Measurements from ENCODE around the gene GPR55. TPM values are rescaled to one million over a fixed set of nuclear protein-coding genes. Genes with fewer than 3 reads are reported as not detected.

The GPR55 gene
- total and polyA plus RNA-seq, 2 donors (not counting 3 experiments of a cell fraction or from before 2014, with no cell fraction given), result not detected

GRCh38 chr2:230887342-230887741 is 37.7 kb downstream of the GPR55 start:
- CTCF ChIA-PET, result interaction anchor here (1.0 kb wide), 1 partner anchor 9 kb away, joined by 3 read pairs; no protein-coding TSS in a partner anchor
- H2AFZ ChIP-seq (ENCODE audit: low read depth, low read length), result no peak overlapping the region

More at GRCh38 chr2:230887342-230887741, 37.7 kb downstream of the GPR55 start:
- Histone ChIP-seq H3K79me2 (ENCODE audit: control insufficient read depth, insufficient read depth, low read length) (no peaks in the 10 kb centered on the region), H3K4me2 (ENCODE audit: insufficient read depth, low read length) (no peak overlapping the region), H3K4me1 (ENCODE audit: control insufficient read depth, extremely low read depth, insufficient read depth, low read length) (no peaks in the 10 kb centered on the region), H3K27me3 (ENCODE audit: control insufficient read depth in 2 of 2, insufficient read depth in 2 of 2, low read length in 2 of 2) (peaks cover 0 to 3% of the 10 kb centered on the region in 2 experiments), H3K9ac (replicated peaks; ENCODE audit: extremely low read depth, insufficient read depth, low read length) (no peak overlapping the region), H4K20me1 (replicated peaks; ENCODE audit: control insufficient read depth, extremely low read depth, insufficient read depth, low read length) (no peaks in the 10 kb centered on the region), H3K9me3 (replicated peaks; ENCODE audit: control insufficient read depth, insufficient read depth, low read length) (no peaks in the 10 kb centered on the region), H3K9me1 (replicated peaks; ENCODE audit: control insufficient read depth, extremely low read depth, insufficient read depth, low read length) (no peaks in the 10 kb centered on the region), H3K36me3 (ENCODE audit: control insufficient read depth in 2 of 2, extremely low read depth in 1 of 2, insufficient read depth in 2 of 2, low read length in 2 of 2) (no peaks in the 10 kb centered on the region), H3K27ac (ENCODE audit: insufficient read depth, low read depth, low read length) (no peak overlapping the region), H3K4me3 (replicated peaks in 1 of 3; ENCODE audit: insufficient read depth in 1 of 3, low read depth in 1 of 3, low read length in 3 of 3) (no peak overlapping the region)
- dilution Hi-C loops (cut with MboI; ENCODE audit: extremely low pct_ligation_motif_present, low sequenced_read_pairs), result no loop called here
- no peak for TF ChIP-seq EZH2 (IDR thresholded peaks at IDR 0.05; ENCODE audit: borderline replicate concordance, low read depth, low read length, severe bottlenecking)
- no peak for TF ChIP-seq MYC (IDR thresholded peaks at IDR 0.05; ENCODE audit: low read depth, low read length)
- TF ChIP-seq MAX (IDR thresholded peaks at IDR 0.05; ENCODE audit: insufficient read depth, insufficient read length), result no peak
- TF ChIP-seq GATA2 (IDR thresholded peaks at IDR 0.05; ENCODE audit: insufficient read depth, insufficient read length, low read depth, low read length), result no peak
- TF ChIP-seq CTCF (IDR thresholded peaks at IDR 0.05; ENCODE audit: extremely low read depth in 1 of 2, insufficient read depth in 1 of 2, low read depth in 1 of 2, low read length in 2 of 2), result no peak
- no peak for TF ChIP-seq POLR2A (IDR thresholded peaks at IDR 0.05; ENCODE audit: low read depth, low read length)
- no peak for TF ChIP-seq POLR2AphosphoS5 (IDR thresholded peaks at IDR 0.05; ENCODE audit: insufficient read depth, low read depth, low read length)
- TF ChIP-seq FOS (IDR thresholded peaks at IDR 0.05; ENCODE audit: borderline replicate concordance, insufficient read depth, low read length), result no peak
- TF ChIP-seq JUN (IDR thresholded peaks at IDR 0.05; ENCODE audit: borderline replicate concordance, insufficient read depth, insufficient read length, low read depth), result no peak
- FAIRE-seq (no peak), DNase-seq (ENCODE audit: low read depth, low spot score) (no peak)
- BruUV-seq (replicated peaks), result no TSS peak
- intact Hi-C loops (cut with micrococcal nuclease), result no loop called here
- POLR2A ChIA-PET, result no interaction called here

Measured in endothelial cell of umbilical vein (primary cell).